ENCODE data around the gene C17orf114.
"Not testable (repeated sequence)": the region's sequence is repeated elsewhere in the genome, so short reads cannot be mapped to it uniquely, and the experiment has no call there.

C17orf114 gene

DNA sequence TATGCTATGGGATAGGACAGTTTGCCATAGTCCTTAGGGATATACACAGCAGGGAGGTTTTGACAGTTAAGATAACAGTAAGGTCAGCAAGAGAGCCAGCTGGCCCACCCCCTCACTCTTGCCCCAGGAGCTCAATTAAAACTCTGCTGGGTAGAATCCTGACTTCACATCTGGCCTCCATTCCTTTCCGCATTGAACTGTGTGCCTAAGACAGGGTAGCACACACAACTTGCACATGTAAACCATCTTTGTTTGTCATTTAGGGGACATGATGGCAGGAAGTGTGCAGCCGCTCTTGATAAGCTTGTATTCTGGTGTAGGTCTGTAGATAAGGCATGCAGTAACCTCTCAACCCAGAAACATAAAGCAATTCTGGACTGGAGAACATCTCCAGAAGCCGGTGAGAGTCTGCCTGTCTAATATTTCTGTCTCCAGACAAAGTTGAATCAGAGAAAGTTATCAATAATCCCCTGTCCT, 36.2 kb upstream of the C17orf114 start:
- H3K9ac ChIP-seq (ENCODE audit: low read length) = no peak overlapping the region
- peaks cover 32% of the 10 kb centered on the region for H3K4me1 ChIP-seq (ENCODE audit: control insufficient read depth, insufficient read depth, low read length)

DNA sequence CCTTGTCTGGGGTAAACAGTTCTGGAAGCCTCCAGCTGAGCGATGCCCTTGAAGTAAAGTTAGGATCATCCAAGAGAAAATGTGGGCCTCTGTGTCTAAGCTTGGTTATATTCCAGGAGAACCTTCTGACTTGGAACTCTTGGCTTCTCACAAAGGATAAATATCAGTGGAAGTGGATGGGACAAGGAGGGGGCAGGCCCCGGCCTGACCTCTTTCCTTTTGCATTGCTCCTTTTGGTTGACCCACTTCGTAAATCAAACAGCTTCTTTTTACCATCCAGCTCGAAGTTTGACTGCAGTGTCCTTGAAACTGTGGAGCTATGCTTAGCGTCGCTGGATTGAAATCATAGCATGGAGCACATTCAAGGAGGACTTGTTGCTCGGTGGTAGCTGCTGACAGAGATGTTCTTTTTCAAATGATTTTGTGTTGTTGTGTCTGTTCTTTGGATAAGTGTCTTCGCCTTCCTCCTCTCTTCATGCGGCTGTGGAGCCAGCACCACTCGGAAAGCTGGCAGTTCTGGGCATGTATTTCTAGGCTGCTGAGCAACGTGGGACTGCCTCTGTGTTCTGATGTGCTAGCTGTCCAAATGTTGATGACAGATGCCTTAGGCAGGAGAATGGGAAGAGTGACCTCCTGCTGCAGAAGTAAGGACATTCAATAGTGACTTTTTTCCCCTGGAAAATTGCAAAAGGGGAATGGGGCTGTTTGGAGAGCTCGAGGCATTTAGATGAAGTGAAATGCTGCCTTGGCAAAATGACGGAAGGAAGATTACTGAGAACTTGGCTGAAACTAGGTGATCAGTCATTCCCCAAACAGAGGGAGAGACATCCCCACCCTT, 35.6 kb upstream of the C17orf114 start:
- H3K9ac ChIP-seq (ENCODE audit: low read length) = no peak overlapping the region
- no peaks in the 10 kb centered on the region for H3K9me3 ChIP-seq (ENCODE audit: control insufficient read depth, low read length)
- no peaks in the 10 kb centered on the region for H3K27me3 ChIP-seq (ENCODE audit: control insufficient read depth, insufficient read depth, low read length)
- no peak overlapping the region for H3K4me3 ChIP-seq (ENCODE audit: low read length)
- peaks cover 32% of the 10 kb centered on the region for H3K4me1 ChIP-seq (ENCODE audit: control insufficient read depth, insufficient read depth, low read length)
- H3K36me3 ChIP-seq (ENCODE audit: control insufficient read depth, insufficient read depth, low read length) = no peaks in the 10 kb centered on the region

More for the DNA sequence above, 36.2 kb upstream of the C17orf114 start:
- Histone ChIP-seq H3K4me3 (ENCODE audit: low read length) (no peak overlapping the region), H3K36me3 (ENCODE audit: control insufficient read depth, insufficient read depth, low read length) (no peaks in the 10 kb centered on the region), H3K9me3 (ENCODE audit: control insufficient read depth, low read length) (no peaks in the 10 kb centered on the region), H3K27me3 (ENCODE audit: control insufficient read depth, insufficient read depth, low read length) (no peaks in the 10 kb centered on the region)

DNA sequence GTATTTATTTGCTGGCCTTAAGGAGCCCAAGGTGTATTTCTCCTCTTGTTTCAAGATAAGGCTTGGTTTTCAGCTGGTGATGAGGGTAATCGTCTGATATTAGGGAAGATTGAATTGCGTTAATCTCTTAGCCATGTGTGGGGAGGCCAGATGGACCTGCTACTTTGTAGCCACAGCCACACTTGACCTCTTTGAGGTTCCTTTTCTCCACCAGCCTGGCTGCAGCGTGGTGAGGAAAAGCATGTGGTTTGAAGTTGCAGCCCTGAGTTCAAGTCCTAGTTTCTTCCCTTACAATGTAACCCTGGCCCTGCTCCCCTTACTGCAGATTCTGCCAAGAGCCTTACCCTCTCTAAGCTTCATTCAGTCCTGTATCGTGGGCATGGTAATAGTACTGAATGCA, 34.1 kb upstream of the C17orf114 start:
- no peaks in the 10 kb centered on the region for H3K27me3 ChIP-seq (ENCODE audit: control insufficient read depth, insufficient read depth, low read length)
- peaks cover 32% of the 10 kb centered on the region for H3K4me1 ChIP-seq (ENCODE audit: control insufficient read depth, insufficient read depth, low read length)
- no peak overlapping the region for H3K4me3 ChIP-seq (ENCODE audit: low read length)
- no peaks in the 10 kb centered on the region for H3K36me3 ChIP-seq (ENCODE audit: control insufficient read depth, insufficient read depth, low read length)
- no peaks in the 10 kb centered on the region for H3K9me3 ChIP-seq (ENCODE audit: control insufficient read depth, low read length)
- peak overlapping the region; percentile 24 for H3K9ac ChIP-seq (ENCODE audit: low read length)

DNA sequence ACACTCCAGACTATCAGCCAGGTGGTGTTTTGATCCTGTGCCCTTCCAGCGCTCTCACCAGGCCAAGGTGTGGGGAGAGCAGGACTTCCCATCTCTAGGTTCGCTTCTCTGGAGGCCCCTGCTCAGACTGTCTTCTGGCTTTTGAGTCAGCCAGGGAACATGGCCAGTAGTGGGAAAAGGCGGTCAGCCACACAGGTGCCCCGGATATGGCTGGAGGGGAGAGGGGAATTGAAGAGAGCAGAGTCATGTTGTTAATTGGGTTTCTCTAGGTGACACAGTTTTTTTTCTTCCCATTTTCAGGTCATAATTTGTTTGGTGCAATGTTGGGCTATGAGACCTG, 32.5 kb upstream of the C17orf114 start:
- Histone ChIP-seq H3K4me1 (ENCODE audit: control insufficient read depth, insufficient read depth, low read length) (peaks cover 23% of the 10 kb centered on the region), H3K4me3 (ENCODE audit: low read length) (peak overlapping the region; percentile 14), H3K9ac (ENCODE audit: low read length) (peak overlapping the region; percentile 77), H3K27me3 (ENCODE audit: control insufficient read depth, insufficient read depth, low read length) (no peaks in the 10 kb centered on the region), H3K9me3 (ENCODE audit: control insufficient read depth, low read length) (no peaks in the 10 kb centered on the region), H3K36me3 (ENCODE audit: control insufficient read depth, insufficient read depth, low read length) (no peaks in the 10 kb centered on the region)

DNA sequence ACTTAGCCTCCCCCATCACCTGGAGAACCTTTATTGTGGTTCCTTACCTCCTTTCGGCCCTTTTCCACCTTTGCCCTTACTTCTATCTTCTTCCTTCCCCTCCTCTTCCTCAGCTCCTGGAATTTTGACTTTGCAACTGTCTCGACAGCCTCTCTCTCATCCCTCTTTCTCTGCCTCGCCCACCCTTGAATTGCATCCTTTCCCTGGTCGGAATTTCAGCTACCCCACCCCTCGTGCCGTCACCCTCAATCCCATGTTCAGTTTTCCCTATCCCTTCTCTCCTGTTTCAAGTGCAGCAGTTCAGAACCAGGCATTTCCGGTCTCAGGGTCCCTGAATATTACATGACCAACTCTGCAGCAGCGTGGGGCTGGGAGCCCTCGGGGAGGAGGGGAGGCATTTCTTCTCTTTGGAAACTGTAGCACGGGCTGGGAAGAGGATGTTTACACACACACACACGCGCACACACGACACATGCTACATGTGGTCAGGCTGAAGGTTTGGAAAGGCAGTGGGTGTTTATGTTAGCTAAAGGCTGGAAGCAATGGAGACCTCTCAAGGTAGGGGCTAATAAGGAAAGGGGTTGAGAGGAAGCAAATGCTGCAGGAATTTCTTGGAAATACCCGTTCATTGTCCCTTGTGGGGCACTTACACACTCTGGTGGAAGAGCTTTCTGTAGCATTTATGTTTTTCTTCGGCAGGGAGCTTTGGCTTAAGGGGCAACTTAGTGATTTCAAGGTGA, 32.0 kb upstream of the C17orf114 start:
- Histone ChIP-seq H3K27me3 (ENCODE audit: control insufficient read depth, insufficient read depth, low read length) (no peaks in the 10 kb centered on the region), H3K36me3 (ENCODE audit: control insufficient read depth, insufficient read depth, low read length) (no peaks in the 10 kb centered on the region), H3K4me3 (ENCODE audit: low read length) (peak overlapping the region; percentile 14), H3K9ac (ENCODE audit: low read length) (peak overlapping the region; percentile 77), H3K4me1 (ENCODE audit: control insufficient read depth, insufficient read depth, low read length) (peaks cover 23% of the 10 kb centered on the region), H3K9me3 (ENCODE audit: control insufficient read depth, low read length) (no peaks in the 10 kb centered on the region)

DNA sequence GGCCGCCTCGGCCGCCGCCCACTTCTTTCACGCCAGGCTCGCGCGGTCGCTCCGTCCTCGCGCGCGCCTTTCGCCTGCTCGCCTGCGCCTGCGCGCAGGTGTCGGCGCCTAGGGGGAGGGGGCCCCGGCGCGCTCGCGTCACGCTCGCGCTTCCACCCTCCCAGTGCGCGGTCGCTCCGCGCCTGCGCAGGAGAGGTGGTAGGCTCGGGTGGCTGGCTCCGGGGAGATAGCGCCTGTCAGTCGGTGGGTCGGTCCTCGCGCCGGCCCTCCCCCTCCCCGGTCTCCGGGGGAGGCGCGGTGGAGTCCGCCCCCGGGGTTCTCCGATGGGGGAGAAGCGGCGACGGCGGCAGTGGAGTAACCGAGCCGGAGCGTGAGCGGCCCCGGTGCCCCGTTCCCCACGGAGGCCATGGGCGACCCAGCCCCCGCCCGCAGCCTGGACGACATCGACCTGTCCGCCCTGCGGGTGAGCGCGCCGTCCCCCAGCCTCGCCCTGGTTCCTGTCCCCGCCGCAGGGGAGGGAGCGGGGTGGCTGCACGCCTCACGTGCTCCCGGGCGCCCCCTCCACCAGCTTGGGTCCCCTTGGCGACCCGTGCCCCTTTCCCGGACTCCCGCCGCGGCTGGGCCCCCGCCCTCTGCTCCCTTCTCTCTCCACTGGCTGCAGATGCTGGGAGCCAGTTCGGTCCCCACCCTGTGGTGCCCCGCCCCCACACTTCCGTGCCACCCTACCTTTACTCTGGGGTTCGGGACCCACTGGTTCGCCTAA, 31.2 kb upstream of the C17orf114 start, which contains the start of gene MINK1:
Gene MINK1, plus strand, starts transcription at position 163 of the 763 bp plus-strand sequence. Its CDS starts 244 bp downstream, at position 407.
- Histone ChIP-seq H3K9ac (ENCODE audit: low read length) (peak within 1 kb of the TSS; percentile 77), H3K9me3 (ENCODE audit: control insufficient read depth, low read length) (no peaks in the 10 kb centered on the region), H3K36me3 (ENCODE audit: control insufficient read depth, insufficient read depth, low read length) (no peaks in the 10 kb centered on the region), H3K4me3 (ENCODE audit: low read length) (peak within 1 kb of the TSS; percentile 14), H3K27me3 (ENCODE audit: control insufficient read depth, insufficient read depth, low read length) (no peaks in the 10 kb centered on the region), H3K4me1 (ENCODE audit: control insufficient read depth, insufficient read depth, low read length) (peaks cover 23% of the 10 kb centered on the region)

DNA sequence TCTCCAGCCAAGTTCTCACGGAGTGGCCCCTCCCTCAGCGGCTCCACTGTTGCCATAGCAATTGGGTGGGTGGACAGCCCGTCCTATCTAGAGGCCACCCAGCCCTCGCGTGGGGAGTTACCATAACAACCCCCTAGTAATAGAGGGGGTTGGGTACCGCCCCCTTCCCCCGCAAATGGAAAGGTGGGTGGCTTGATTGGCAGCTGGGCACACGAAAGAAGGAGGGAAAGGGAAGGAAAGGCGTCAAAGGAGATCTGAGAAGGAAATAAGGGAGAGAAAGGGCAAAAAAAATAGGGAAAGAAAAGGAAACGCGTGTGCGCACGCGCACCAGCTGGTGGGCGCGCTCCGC, 30.7 kb upstream of the C17orf114 start:
- H3K9me3 ChIP-seq (ENCODE audit: control insufficient read depth, low read length); H3K36me3 ChIP-seq (ENCODE audit: control insufficient read depth, insufficient read depth, low read length); H3K27me3 ChIP-seq (ENCODE audit: control insufficient read depth, insufficient read depth, low read length): not testable (repeated sequence)
- H3K4me3 ChIP-seq (ENCODE audit: low read length) = peak overlapping the region; percentile 14
- peaks cover 23% of the 10 kb centered on the region for H3K4me1 ChIP-seq (ENCODE audit: control insufficient read depth, insufficient read depth, low read length)
- H3K9ac ChIP-seq (ENCODE audit: low read length) = peak overlapping the region; percentile 77

DNA sequence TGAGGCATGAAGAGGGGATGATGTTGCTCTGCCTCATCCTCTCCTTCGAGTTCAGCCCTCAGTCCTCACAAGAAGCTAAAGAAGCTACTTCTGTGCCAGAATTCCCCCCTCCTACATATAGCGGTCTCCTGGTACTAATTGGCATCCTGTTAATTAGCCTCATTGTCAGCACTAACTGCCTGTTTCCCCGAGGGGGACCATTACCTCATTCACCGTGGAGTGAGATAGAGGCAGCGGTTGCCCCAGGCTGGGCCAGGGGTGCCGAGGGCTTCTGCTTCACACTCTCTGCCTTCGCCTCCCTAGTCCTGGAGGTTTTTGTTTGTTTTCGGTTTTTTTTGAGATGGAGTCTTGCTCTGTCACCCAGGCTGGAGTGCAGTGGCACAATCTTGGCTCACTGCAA, 25.3 kb upstream of the C17orf114 start:
- Histone ChIP-seq H3K4me1 (ENCODE audit: control insufficient read depth, insufficient read depth, low read length) (peaks cover 9% of the 10 kb centered on the region), H3K9me3 (ENCODE audit: control insufficient read depth, low read length) (no peaks in the 10 kb centered on the region), H3K9ac (ENCODE audit: low read length) (no peak overlapping the region), H3K4me3 (ENCODE audit: low read length) (no peak overlapping the region), H3K36me3 (ENCODE audit: control insufficient read depth, insufficient read depth, low read length) (no peaks in the 10 kb centered on the region), H3K27me3 (ENCODE audit: control insufficient read depth, insufficient read depth, low read length) (no peaks in the 10 kb centered on the region)

DNA sequence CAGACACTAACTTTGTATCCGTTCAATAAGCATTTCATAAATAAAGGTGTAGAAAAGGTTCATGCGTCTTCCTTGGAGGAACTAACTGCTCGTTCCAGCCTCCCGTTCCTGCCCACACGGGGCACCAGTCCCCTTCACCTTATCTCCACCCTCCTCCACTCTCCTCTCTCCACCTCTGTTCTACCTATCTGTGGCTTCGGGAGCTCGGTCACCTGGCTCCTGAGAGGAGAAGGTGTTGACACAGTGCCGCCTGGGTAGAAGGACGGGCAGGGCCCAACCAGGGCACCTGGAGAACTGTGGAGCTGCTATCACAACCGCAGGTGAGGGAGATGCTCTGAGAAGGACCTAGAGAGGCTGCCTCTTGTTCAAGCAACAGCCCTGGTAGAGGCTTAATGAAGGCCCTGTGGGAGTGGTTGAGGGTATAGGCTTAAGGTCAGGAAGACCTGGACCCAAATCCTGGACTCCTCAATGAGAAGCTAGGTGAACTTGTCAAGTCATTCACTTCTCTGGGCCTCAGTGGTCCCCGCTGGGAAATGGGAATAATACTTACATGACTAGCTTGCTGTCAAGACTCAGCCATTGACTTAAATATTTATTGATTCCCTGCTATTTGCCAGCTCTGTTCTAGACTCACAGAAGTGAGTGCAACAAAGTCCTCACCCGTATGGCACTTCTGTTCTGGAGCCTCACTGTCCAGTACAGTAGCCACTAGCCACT, 21.4 kb upstream of the C17orf114 start:
- Histone ChIP-seq H3K9ac (ENCODE audit: low read length) (no peak overlapping the region), H3K36me3 (ENCODE audit: control insufficient read depth, insufficient read depth, low read length) (no peaks in the 10 kb centered on the region), H3K4me3 (ENCODE audit: low read length) (no peak overlapping the region), H3K27me3 (ENCODE audit: control insufficient read depth, insufficient read depth, low read length) (no peaks in the 10 kb centered on the region), H3K9me3 (ENCODE audit: control insufficient read depth, low read length) (no peaks in the 10 kb centered on the region), H3K4me1 (ENCODE audit: control insufficient read depth, insufficient read depth, low read length) (peaks cover 9% of the 10 kb centered on the region)

DNA sequence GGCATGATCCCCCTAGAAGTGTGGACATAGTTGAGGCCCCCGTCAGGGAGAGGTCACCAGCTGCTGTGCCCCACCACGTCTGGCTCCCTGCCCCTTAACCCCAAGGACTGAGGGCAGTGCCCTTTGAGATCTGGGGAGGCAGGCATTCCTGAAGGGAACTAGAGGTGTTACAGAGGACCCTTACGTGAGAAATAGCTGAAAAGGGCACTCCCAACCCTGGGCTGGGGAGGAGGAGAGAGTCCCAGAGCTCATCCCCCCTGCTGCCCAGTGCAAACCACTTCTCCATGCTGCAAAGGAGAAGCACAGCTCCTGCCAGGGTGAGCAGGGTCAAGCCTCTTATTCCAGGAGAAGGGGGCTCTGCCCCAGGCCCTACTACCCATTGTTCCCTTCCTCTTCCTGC, 20.7 kb upstream of the C17orf114 start:
- H3K4me1 ChIP-seq (ENCODE audit: control insufficient read depth, insufficient read depth, low read length) = peaks cover 9% of the 10 kb centered on the region
- no peaks in the 10 kb centered on the region for H3K9me3 ChIP-seq (ENCODE audit: control insufficient read depth, low read length)
- H3K9ac ChIP-seq (ENCODE audit: low read length) = no peak overlapping the region
- H3K36me3 ChIP-seq (ENCODE audit: control insufficient read depth, insufficient read depth, low read length) = no peaks in the 10 kb centered on the region
- H3K4me3 ChIP-seq (ENCODE audit: low read length) = no peak overlapping the region
- no peaks in the 10 kb centered on the region for H3K27me3 ChIP-seq (ENCODE audit: control insufficient read depth, insufficient read depth, low read length)

DNA sequence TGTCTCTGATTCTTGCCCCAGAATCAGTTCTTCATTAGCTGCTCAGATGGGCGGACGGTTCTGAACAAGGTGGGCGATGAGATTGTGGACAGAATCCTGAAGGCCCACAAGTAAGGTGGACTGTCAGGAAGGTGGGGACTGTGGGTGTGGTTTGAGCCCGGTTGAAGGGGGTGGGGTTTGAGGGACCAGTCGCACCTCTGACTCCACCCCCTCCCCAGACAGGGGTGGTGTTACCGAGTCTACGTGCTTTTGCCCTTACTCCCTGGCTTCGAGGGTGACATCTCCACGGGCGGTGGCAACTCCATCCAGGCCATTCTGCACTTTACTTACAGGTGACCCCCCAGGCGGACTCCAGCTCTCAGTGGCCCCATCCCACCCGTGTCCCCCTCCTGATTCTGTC, 16.1 kb upstream of the C17orf114 start:
- no peak overlapping the region for H3K9ac ChIP-seq (ENCODE audit: low read length)
- no peaks in the 10 kb centered on the region for H3K36me3 ChIP-seq (ENCODE audit: control insufficient read depth, insufficient read depth, low read length)
- H3K27me3 ChIP-seq (ENCODE audit: control insufficient read depth, insufficient read depth, low read length) = no peaks in the 10 kb centered on the region
- no peaks in the 10 kb centered on the region for H3K9me3 ChIP-seq (ENCODE audit: control insufficient read depth, low read length)
- no peak overlapping the region for H3K4me3 ChIP-seq (ENCODE audit: low read length)
- peaks cover 5% of the 10 kb centered on the region for H3K4me1 ChIP-seq (ENCODE audit: control insufficient read depth, insufficient read depth, low read length)
